SK-N-SH (cell line): ENCODE measurements around the gene MAD2L2. TPM values are rescaled to one million over a fixed set of nuclear protein-coding genes. Genes with fewer than 3 reads are reported as not detected.

Experiments
- CTCF ChIA-PET: fragments of 300-600, 350-600 bp; formaldehyde crosslinking; extraction: SDS; loops from one replicate; lab custom pipeline; 2021; lab: Yijun Ruan, JAX
- POLR2A ChIA-PET: fragments of 350-600 bp; sonication (Branson Sonifier 250); formaldehyde crosslinking; extraction: SDS; loops from one replicate; lab custom pipeline; 2020; ENCODE audit warnings: antibody characterized with exemption, inconsistent platforms; lab: Yijun Ruan, JAX
- DNase-seq: peaks from one replicate; pipeline ENCODE4 v3.0.0; 2012
- H2AFZ ChIP-seq: fragments of 200-600 bp; sonication (generic); 2 replicates; pipeline ENCODE4 v1.8.1; 2016; ENCODE audit warnings: antibody characterized with exemption, mild to moderate bottlenecking, low read depth
- H3F3A ChIP-seq: fragments of 200-600 bp; sonication (generic); replicated peaks from 2 replicates; pipeline ENCODE3; 2016; ENCODE audit warnings: antibody characterized with exemption, mild to moderate bottlenecking; ENCODE audit not compliant: insufficient read depth
- H3K27ac ChIP-seq, 2 experiments: fragments of 200-500 bp in 1 of 2; fragments of 200-600 bp in 1 of 2; sonication (Bioruptor generic) in 1 of 2; sonication (generic), shearing (Covaris generic) in 1 of 2; 2 replicates each; pipeline versions ENCODE4 v1.5.1 to v1.6.1; 2014 to 2016; ENCODE audit warnings: low read depth in 2 of 2, inconsistent platforms in 1 of 2, low read length in 1 of 2, mild to moderate bottlenecking in 1 of 2, mixed read lengths in 1 of 2
- H3K27me3 ChIP-seq: fragments of 200-600 bp; sonication (generic), shearing (Covaris generic); 2 replicates; pipeline ENCODE4 v1.6.1; 2016; ENCODE audit warnings: mixed run types; ENCODE audit not compliant: insufficient read depth
- H3K36me3 ChIP-seq, 2 experiments: fragments of 200-500 bp in 1 of 2; fragments of 200-600 bp in 1 of 2; sonication (Bioruptor generic) in 1 of 2; sonication (generic) in 1 of 2; replicated peaks in 1 of 2; 2 replicates each; pipeline versions ENCODE3 to v1.5.1; 2014 to 2016; ENCODE audit warnings: low read length in 1 of 2, mild to moderate bottlenecking in 1 of 2; ENCODE audit not compliant: insufficient read depth in 2 of 2, control insufficient read depth in 1 of 2
- H3K4me1 ChIP-seq, 2 experiments: fragments of 200-500 bp in 1 of 2; fragments of 200-600 bp in 1 of 2; sonication (Bioruptor generic) in 1 of 2; sonication (generic), shearing (Covaris generic) in 1 of 2; 2 replicates each; pipeline versions ENCODE4 v1.5.1 to v1.6.1; 2014 to 2016; ENCODE audit warnings: low read depth in 1 of 2, low read length in 1 of 2, mixed run types in 1 of 2; ENCODE audit not compliant: insufficient read depth in 2 of 2, control insufficient read depth in 1 of 2
- H3K4me2 ChIP-seq: fragments of 200-600 bp; sonication (generic), shearing (Covaris generic); 2 replicates; pipeline ENCODE4 v1.6.1; 2017; ENCODE audit warnings: mixed run types
- H3K4me3 ChIP-seq, 2 experiments: fragments of 200-500 bp in 1 of 2; fragments of 200-600 bp in 1 of 2; sonication (Bioruptor generic) in 1 of 2; sonication (generic), shearing (Covaris generic) in 1 of 2; 2 replicates each; pipeline versions ENCODE4 v1.5.1 to v1.8.1; 2014 to 2016; ENCODE audit warnings: low read depth in 2 of 2, inconsistent platforms in 1 of 2, low read length in 1 of 2, mild to moderate bottlenecking in 1 of 2, mixed read lengths in 1 of 2, moderate library complexity in 1 of 2
- H3K79me2 ChIP-seq: fragments of 200-600 bp; sonication (generic); 2 replicates; pipeline ENCODE4 v1.8.1; 2017; ENCODE audit warnings: mild to moderate bottlenecking; ENCODE audit not compliant: insufficient read depth
- H3K9ac ChIP-seq: fragments of 200-600 bp; sonication (generic); 2 replicates; pipeline ENCODE4 v1.6.1; 2017; ENCODE audit warnings: mixed run types
- H3K9me2 ChIP-seq: fragments of 200-600 bp; sonication (generic); 2 replicates; pipeline ENCODE4 v1.6.1; 2017; ENCODE audit warnings: mixed run types
- H3K9me3 ChIP-seq: fragments of 200-600 bp; sonication (generic); 2 replicates; pipeline ENCODE4 v1.6.1; 2017; ENCODE audit warnings: mixed run types, mild to moderate bottlenecking, moderate library complexity
- H4K20me1 ChIP-seq: fragments of 200-600 bp; sonication (generic); 2 replicates; pipeline ENCODE4 v1.6.1; 2017; ENCODE audit warnings: mild to moderate bottlenecking, mixed run types; ENCODE audit not compliant: insufficient read depth
- CHD2 ChIP-seq: fragments of 150-350 bp; IDR thresholded peaks from 2 replicates; pipeline ENCODE4 v1.6.1; 2018; ENCODE audit warnings: low read length; ENCODE audit not compliant: partially characterized antibody
- EP300 ChIP-seq, 2 experiments: IDR thresholded peaks; 2 replicates each; pipeline versions ENCODE4 v1.4.0 to v1.6.1; 2012; ENCODE audit warnings: borderline replicate concordance in 1 of 2, low read depth in 1 of 2, low read length in 1 of 2
- GABPA ChIP-seq: IDR thresholded peaks from 2 replicates; pipeline ENCODE4 v1.4.0; 2012; ENCODE audit warnings: low read depth, mild to moderate bottlenecking
- GATA2 ChIP-seq: sonication (generic); formaldehyde crosslinking; IDR thresholded peaks from 2 replicates; pipeline ENCODE4 v1.5.0; 2020; ENCODE audit warnings: mild to moderate bottlenecking, missing genetic modification reagents
- IRF3 ChIP-seq: fragments of 150-350 bp; IDR thresholded peaks from 2 replicates; pipeline ENCODE4 v1.6.1; 2016; ENCODE audit warnings: mild to moderate bottlenecking, low read depth, low read length
- MEF2A ChIP-seq: IDR thresholded peaks from 2 replicates; pipeline ENCODE4 v1.4.0; 2012; ENCODE audit warnings: low read depth, borderline replicate concordance
- NFIC ChIP-seq: IDR thresholded peaks from 2 replicates; pipeline ENCODE4 v1.4.0; 2012; ENCODE audit warnings: borderline replicate concordance
- PBX3 ChIP-seq: IDR thresholded peaks from 2 replicates; pipeline ENCODE4; 2012
- POLR2AphosphoS5 ChIP-seq: IDR thresholded peaks from 2 replicates; pipeline ENCODE4 v1.6.1; 2012; ENCODE audit warnings: low read depth, low read length
- RCOR1 ChIP-seq: fragments of 150-350 bp; IDR thresholded peaks from 2 replicates; pipeline ENCODE4 v1.6.1; 2017; ENCODE audit warnings: antibody characterized with exemption, low read length
- REST ChIP-seq: IDR thresholded peaks from 2 replicates; pipeline ENCODE4 v1.6.1; 2012; ENCODE audit warnings: mild to moderate bottlenecking, low read depth, low read length, moderate library complexity
- RXRA ChIP-seq: IDR thresholded peaks from 2 replicates; pipeline ENCODE4 v1.4.0; 2012; ENCODE audit warnings: low read depth, mild to moderate bottlenecking, borderline replicate concordance
- SIN3A ChIP-seq: IDR thresholded peaks from 2 replicates; pipeline ENCODE4 v1.6.1; 2012; ENCODE audit warnings: low read depth, mild to moderate bottlenecking, low read length, moderate library complexity, borderline replicate concordance
- TCF12 ChIP-seq: IDR thresholded peaks from 2 replicates; pipeline ENCODE4 v1.4.0; 2012
- USF2 ChIP-seq: fragments of 150-350 bp; IDR thresholded peaks from 2 replicates; pipeline ENCODE4 v1.6.1; 2017; ENCODE audit warnings: antibody characterized with exemption, low read length, low read depth, borderline replicate concordance
- WGBS: methylation state at CpG from one replicate; pipeline ENCODE4 v1.1.6; 2017; ENCODE audit warnings: low lambda C conversion rate; 5-methylcytosine and 5-hydroxymethylcytosine counted together
- polyA plus RNA-seq, 3 experiments: library from polyadenylated mRNA; depleted of rRNA; stranded (reverse); fragments of >200 nt; gene quantifications; 2 replicates each; pipeline ENCODE4 v1.2.3, GENCODE V29; 2012

The MAD2L2 gene
- polyA plus RNA-seq, 1 of the 3 experiments (the other 2 are of a cell fraction), result 94.0 TPM

- Histone ChIP-seq H3K9me2 (no peaks in the 10 kb centered on the region), H3K27ac (peak overlapping the region in 1 of 2 experiments; percentile 6; a peak in 1 of 4 replicates), H3K9me3 (no peaks in the 10 kb centered on the region), H4K20me1 (no peaks in the 10 kb centered on the region), H3K79me2 (peaks cover 10% of the 10 kb centered on the region; the same call in 1 of the 2 replicates), H3F3A (peaks cover 6% of the 10 kb centered on the region), H3K4me2 (no peak overlapping the region), H2AFZ (no peak overlapping the region), H3K36me3 (no peaks in the 10 kb centered on the region), H3K27me3 (no peaks in the 10 kb centered on the region), H3K4me1 (peaks cover 10 to 16% of the 10 kb centered on the region in 2 experiments; a peak in 2 of 4 replicates), H3K9ac (no peak overlapping the region), H3K4me3 (no peak overlapping the region)
- WGBS, result 10% methylated on average over 7 of the region's 7 CpGs
- POLR2A ChIA-PET, result interaction anchor here (0.7 kb wide), 1 partner anchor 13 kb away, joined by 3 read pairs; no protein-coding TSS in a partner anchor
- peak; percentile 89 for DNase-seq
- CTCF ChIA-PET, result interaction anchor here (0.8 to 7.5 kb wide), 6 partner anchors 9 to 35 kb away, joined by 3 to 51 read pairs (median 6); partner anchors contain the start of gene FBXO6
- TF ChIP-seq IRF3 (no peak), GATA2 (peak; percentile 82), EP300 (IDR thresholded peaks at IDR 0.05; ENCODE audit: borderline replicate concordance in 1 of 2, low read depth in 1 of 2, low read length in 1 of 2) (peak in 1 of 2 experiments; percentile 84; a peak in 2 of 4 replicates), CHD2 (peak; percentile 75), NFIC (no peak; the same call in 1 of the 2 replicates), TCF12 (peak; percentile 73), RCOR1 (peak; percentile 94), PBX3 (peak; percentile 76), POLR2AphosphoS5 (peak; percentile 35; the same call in 1 of the 2 replicates), MEF2A (no peak), REST (no peak), RXRA (no peak), SIN3A (no peak), GABPA (no peak), USF2 (no peak)
Measured at GRCh38 chr1:11684070-11684469, 3.1 kb upstream of the MAD2L2 start.
